ENCODE data around the gene POLR2H. TPM values are rescaled to one million over a fixed set of nuclear protein-coding genes. Genes with fewer than 3 reads are reported as not detected.
A peak's percentile ranks its signal among the peaks of the same experiment; 100 is the strongest.

The POLR2H gene
- total RNA-seq, 2 experiments from 2014 or later: 86.5 to 88.2 TPM

DNA sequence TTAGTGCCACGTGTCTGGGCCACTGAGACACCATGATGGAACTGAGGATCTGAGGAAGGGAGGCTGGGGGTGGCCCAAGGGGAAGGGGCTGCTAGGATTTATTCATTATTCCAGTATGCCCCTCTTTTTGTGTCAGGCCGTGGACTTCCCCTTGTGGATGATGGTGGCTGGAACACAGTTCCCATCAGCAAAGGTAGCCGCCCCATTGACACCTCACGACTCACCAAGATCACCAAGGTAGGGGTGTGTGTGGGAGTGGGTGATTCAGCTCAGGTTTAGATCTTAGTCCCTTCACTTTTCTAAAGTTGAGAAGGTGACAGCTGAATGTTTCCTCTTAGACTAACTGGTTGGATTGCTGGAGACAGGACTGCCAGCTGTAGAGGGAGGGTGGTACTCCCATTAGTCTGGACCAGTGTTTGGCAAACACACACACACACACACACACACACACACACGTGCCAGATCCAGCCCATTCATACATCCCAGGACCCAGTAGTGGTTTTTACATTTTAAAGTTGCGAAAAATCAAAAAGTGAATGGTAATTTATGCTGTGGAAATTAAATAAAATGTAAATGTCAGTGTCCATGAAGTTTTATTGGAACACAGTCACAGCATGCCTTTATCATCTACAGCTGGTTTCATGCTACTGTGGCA is 35.7 kb upstream of the POLR2H start:
- DNase-seq: no peak
- Mint-ChIP-seq H3K4me1 (peaks cover 12% of the 10 kb centered on the region), H3K36me3 (peaks cover 61% of the 10 kb centered on the region), H3K27ac (no peak overlapping the region), H3K9me3 (no peaks in the 10 kb centered on the region), H3K4me3 (no peak overlapping the region), H3K27me3 (no peaks in the 10 kb centered on the region)
- no peak for ATAC-seq (ENCODE audit: low read depth)
- POLR2A ChIA-PET: no interaction called here

DNA sequence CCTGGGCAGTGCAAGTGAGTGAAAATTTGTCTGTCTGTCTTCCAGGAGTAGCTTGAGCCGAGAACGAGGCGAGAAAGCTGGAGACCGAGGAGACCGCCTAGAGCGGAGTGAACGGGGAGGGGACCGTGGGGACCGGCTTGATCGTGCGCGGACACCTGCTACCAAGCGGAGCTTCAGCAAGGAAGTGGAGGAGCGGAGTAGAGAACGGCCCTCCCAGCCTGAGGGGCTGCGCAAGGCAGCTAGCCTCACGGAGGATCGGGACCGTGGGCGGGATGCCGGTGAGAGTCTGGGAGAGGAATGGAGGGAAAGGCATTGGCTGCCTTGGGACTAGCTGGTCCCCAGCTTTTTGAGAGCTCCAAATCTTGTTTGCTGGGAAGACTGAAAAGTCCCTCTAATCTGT is 34.3 kb upstream of the POLR2H start:
- no peak for ATAC-seq (ENCODE audit: low read depth)
- POLR2A ChIA-PET: interaction anchor here (1.0 to 1.3 kb wide), 2 partner anchors 11 to 12 kb away, joined by 3 to 5 read pairs; no protein-coding TSS in a partner anchor
- Mint-ChIP-seq H3K27ac (no peak overlapping the region), H3K36me3 (peaks cover 61% of the 10 kb centered on the region), H3K27me3 (no peaks in the 10 kb centered on the region), H3K4me3 (no peak overlapping the region), H3K4me1 (peaks cover 16% of the 10 kb centered on the region), H3K9me3 (no peaks in the 10 kb centered on the region)
- no peak for DNase-seq

DNA sequence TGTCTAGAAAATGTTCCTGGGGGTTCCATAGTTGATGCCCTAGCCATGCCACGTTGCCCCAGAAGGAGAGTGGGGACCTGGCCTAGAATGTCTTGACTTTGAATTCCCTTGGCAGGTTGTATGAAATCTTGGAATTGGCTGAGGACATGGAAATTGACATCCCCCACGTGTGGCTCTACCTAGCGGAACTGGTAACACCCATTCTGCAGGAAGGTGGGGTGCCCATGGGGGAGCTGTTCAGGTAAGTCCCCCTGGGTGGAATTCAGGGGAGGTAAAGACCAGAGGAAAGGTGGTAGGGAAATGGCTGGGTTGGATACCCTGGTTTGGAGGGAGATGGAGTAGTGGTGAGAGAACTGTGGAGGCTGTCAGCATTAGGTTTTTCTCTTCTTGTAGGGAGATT is 33.0 kb upstream of the POLR2H start:
- Mint-ChIP-seq H3K4me1 (peaks cover 28% of the 10 kb centered on the region), H3K4me3 (no peak overlapping the region), H3K36me3 (peaks cover 61% of the 10 kb centered on the region), H3K9me3 (no peaks in the 10 kb centered on the region), H3K27ac (no peak overlapping the region), H3K27me3 (no peaks in the 10 kb centered on the region)
- ATAC-seq (ENCODE audit: low read depth) (no peak), DNase-seq (no peak)
- POLR2A ChIA-PET: no interaction called here

DNA sequence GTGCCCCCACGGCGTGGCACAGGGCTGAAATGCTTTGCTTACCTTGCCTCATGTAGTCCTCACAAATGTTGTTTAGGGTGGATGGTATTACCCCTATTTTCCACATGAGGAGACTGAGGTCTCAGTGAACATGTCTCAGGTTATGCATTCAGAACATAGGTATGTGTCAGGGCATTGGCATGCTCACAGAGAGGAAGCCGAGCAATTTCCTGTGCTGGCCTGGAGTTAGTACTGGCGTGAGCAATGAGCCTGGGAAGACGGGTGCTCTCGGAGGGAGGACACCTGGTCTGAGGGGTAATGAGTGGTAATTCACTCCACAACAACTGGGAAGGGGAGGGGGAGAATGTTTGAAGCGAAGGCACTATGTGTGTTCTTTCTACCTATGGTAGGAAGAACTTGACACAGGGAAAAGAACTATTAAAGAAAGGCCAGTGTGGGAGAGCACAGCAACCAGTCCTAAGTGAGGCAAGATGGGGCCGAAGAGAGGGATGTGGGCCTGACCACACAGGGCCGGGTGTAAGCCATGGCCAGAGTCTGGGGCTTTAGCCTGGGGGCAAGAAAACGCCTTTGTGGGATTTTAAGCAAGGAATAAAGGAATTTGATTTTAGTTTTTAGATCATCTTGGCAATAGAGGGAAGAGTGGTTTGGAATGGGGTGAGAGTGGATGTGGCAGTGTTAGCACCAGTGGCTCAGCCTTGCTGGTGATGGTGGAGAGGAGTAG is 29.0 kb upstream of the POLR2H start:
- H3K9me3 Mint-ChIP-seq: no peaks in the 10 kb centered on the region
- DNase-seq (no peak), ATAC-seq (ENCODE audit: low read depth) (no peak)
- peaks cover 45% of the 10 kb centered on the region for H3K4me1 Mint-ChIP-seq
- POLR2A ChIA-PET: no interaction called here
- no peak overlapping the region for H3K4me3 Mint-ChIP-seq
- peak overlapping the region; percentile 72 for H3K27ac Mint-ChIP-seq
- H3K27me3 Mint-ChIP-seq: no peaks in the 10 kb centered on the region
- peaks cover 40% of the 10 kb centered on the region for H3K36me3 Mint-ChIP-seq

DNA sequence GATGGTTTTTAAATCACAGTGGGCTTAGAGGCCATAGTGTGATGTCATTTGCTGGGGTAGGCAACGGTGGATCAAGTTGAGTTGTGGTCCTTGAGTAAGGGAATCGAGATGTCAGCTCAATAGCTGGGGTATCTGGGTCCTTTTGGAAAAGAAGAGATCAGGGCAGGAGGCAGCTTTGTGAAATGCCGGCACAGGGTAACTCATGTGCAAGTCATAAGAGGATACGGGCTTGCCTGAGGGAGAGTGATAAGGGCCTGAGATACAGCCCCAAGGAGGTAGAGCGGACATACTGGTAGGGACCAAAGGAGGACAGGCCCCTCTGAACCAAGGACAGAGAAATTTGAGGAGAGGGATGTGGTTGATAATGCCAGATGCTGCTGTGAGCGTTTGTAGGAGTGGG is 28.3 kb upstream of the POLR2H start:
- peaks cover 46% of the 10 kb centered on the region for H3K4me1 Mint-ChIP-seq
- no peak for DNase-seq
- POLR2A ChIA-PET: no interaction called here
- peak overlapping the region; percentile 72 for H3K27ac Mint-ChIP-seq
- no peak for ATAC-seq (ENCODE audit: low read depth)
- no peak overlapping the region for H3K4me3 Mint-ChIP-seq
- peaks cover 35% of the 10 kb centered on the region for H3K36me3 Mint-ChIP-seq
- no peaks in the 10 kb centered on the region for H3K27me3 Mint-ChIP-seq
- no peaks in the 10 kb centered on the region for H3K9me3 Mint-ChIP-seq

DNA sequence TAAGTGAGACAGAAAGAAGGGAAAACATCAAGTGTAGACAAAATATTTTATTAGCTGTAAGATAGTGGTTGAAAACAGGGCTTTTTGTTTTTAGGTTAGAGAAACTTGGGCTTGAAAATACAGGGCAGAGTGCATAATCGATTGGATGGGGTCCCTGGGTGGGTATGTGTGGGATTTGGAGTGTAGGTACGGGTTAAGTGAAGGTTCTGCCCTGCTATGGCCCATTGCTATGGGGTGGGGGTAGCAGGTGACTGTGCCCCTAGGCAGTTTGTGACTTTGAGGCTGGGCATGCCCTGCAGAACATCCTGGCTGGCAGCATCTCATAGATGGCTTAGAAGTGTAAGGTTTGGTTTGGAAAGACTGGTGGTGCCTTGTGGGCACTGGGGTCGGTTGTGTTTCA is 27.8 kb upstream of the POLR2H start:
- Mint-ChIP-seq H3K9me3 (no peaks in the 10 kb centered on the region), H3K27me3 (no peaks in the 10 kb centered on the region), H3K27ac (peak overlapping the region; percentile 78), H3K36me3 (peaks cover 31% of the 10 kb centered on the region), H3K4me3 (no peak overlapping the region), H3K4me1 (peaks cover 46% of the 10 kb centered on the region)
- POLR2A ChIA-PET: no interaction called here
- ATAC-seq (ENCODE audit: low read depth) (no peak), DNase-seq (no peak)

DNA sequence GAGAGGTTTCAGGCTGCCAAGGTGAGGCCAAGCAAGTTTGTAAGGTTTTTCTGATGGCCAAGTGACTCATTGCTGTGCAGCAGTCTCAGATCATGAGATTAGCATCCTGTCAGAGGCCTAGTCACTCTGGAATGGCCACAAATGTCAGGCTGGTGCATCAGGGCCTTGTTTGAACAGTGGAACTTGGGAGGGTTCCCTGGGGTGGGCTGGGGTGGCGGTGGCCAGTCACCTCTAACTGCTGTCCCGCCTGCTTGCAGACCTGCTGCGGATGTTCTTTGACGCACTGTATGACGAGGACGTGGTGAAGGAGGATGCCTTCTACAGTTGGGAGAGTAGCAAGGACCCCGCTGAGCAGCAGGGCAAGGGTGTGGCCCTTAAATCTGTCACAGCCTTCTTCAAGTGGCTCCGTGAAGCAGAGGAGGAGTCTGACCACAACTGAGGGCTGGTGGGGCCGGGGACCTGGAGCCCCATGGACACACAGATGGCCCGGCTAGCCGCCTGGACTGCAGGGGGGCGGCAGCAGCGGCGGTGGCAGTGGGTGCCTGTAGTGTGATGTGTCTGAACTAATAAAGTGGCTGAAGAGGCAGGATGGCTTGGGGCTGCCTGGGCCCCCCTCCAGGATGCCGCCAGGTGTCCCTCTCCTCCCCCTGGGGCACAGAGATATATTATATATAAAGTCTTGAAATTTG is 26.9 kb upstream of the POLR2H start:
- Mint-ChIP-seq H3K36me3 (peaks cover 23% of the 10 kb centered on the region), H3K27ac (peak overlapping the region; percentile 78), H3K4me1 (peaks cover 44% of the 10 kb centered on the region), H3K4me3 (no peak overlapping the region), H3K27me3 (no peaks in the 10 kb centered on the region), H3K9me3 (no peaks in the 10 kb centered on the region)
- DNase-seq (no peak), ATAC-seq (ENCODE audit: low read depth) (peak; percentile 43)
- POLR2A ChIA-PET: interaction anchor here (1.3 kb wide), 1 partner anchor 19 kb away, joined by 4 read pairs; no protein-coding TSS in a partner anchor

DNA sequence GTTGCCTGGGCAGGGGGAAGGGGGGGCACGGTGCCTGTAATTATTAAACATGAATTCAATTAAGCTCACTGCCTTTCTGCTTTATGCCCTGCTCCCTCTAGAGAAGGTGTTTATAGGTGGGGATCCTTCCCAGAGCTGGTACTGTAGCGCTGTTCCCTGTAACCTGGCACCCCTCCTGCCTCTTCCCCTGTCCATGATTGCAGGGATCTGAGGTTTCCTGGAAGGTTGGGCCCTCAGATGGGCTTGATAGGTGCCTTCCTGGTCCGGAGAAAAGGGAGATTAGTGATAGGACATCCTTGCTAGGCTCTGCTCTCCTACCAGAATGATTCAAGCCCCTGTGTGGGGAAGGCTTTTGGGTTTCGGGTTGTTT is 26.2 kb upstream of the POLR2H start:
- POLR2A ChIA-PET: interaction anchor here (0.9 to 1.3 kb wide), 2 partner anchors 11 to 20 kb away, joined by 3 to 4 read pairs; no protein-coding TSS in a partner anchor
- DNase-seq (no peak), ATAC-seq (ENCODE audit: low read depth) (no peak)
- H3K4me3 Mint-ChIP-seq: peak overlapping the region; percentile 84
- peak overlapping the region; percentile 84 for H3K27ac Mint-ChIP-seq
- peaks cover 44% of the 10 kb centered on the region for H3K4me1 Mint-ChIP-seq
- H3K27me3 Mint-ChIP-seq: no peaks in the 10 kb centered on the region
- peaks cover 19% of the 10 kb centered on the region for H3K36me3 Mint-ChIP-seq
- no peaks in the 10 kb centered on the region for H3K9me3 Mint-ChIP-seq

DNA sequence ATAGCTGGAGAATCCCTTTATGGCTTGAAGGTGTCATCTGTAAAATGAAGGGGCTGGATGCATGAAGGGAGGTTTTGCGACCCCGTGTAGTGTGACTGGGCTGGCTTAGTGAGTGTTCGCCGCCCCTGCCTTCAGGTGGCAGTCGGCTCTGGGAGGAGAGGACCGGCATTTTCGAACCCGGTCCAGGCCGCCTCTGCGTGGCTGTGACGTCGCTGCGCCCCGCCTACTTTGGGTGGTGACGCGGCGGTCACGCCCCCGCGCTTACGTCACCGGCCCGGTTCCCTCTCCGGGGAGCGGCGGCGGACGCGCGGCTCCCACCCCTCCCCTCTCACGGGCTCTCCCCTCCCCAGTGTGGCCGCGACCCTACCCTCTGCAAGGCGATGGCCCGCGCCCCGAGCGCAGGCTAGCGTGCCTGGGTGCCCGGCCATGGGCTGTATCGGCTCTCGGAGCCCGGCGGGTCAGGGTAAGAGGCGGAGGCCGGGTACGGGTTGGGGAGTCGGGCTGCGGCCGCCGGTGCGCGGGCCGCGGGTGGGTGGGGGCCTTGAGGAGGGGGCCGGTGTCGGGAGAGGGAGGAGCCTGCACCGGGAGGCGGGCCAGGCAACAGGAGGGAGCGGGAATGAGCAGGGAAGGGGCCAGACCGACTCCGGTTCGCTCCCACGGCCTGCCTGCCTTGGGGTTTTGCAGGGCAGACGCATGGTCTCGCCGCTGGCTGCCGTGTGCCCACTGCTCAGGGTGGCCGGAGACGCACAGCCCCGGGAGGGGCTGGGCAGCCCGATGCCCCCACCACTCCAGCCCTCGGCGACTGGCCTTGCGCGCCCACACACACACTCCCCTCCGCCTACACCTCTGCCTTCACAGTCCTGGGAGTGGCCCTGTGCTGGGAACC is 25.6 kb upstream of the POLR2H start:
- POLR2A ChIA-PET: interaction anchor here (0.9 to 1.3 kb wide), 2 partner anchors 12 to 20 kb away, joined by 3 to 4 read pairs; no protein-coding TSS in a partner anchor
- Mint-ChIP-seq H3K9me3 (no peaks in the 10 kb centered on the region), H3K4me3 (peak overlapping the region; percentile 84), H3K27ac (peak overlapping the region; percentile 86), H3K27me3 (no peaks in the 10 kb centered on the region), H3K4me1 (peaks cover 47% of the 10 kb centered on the region), H3K36me3 (peaks cover 17% of the 10 kb centered on the region)
- ATAC-seq (ENCODE audit: low read depth): peak; percentile 65
- peak; percentile 95 for DNase-seq

DNA sequence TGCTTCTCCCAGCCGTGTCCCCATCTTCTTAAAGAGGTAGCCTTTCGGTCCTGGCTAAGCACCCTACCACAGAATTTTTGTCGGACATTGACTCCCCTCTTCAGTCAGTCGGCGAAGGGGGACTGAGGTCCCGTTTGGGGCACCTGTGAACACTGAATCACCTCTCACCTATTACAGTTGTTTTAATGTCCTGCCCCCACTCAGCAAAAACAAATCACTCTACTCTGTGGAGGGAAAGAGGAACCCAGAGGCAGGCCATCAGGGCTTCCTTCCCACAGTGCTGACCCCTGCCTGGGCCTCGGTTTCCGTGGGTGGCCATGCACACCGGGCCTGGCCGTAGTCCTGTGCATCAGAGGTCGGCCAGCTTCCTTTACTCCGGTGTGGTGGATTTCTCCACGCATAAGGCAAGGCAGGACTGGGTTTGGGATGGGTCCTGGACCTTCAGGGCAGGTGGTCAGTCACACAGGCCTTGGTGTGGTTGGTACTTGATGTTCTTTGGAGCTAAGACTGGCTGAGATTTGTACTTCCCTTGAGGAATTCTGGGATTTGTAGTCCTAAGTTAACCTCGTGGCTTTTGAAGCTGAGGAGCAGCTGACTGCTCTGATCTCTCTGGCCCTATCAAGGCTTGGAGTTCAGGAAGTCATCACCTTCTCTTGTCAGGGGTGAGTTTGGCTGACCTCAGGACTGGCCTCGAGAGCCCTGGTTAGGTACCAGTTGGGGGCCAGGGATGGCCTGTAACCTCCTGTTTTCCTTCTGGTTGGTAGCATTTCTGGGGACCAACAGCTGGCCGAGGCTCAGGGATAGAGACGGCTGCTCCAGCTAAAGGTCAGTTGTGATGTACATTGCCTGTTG is 24.7 kb upstream of the POLR2H start:
- ATAC-seq (ENCODE audit: low read depth): no peak
- Mint-ChIP-seq H3K36me3 (peaks cover 13% of the 10 kb centered on the region), H3K4me3 (peak overlapping the region; percentile 84), H3K4me1 (peaks cover 45% of the 10 kb centered on the region), H3K27me3 (no peaks in the 10 kb centered on the region), H3K27ac (peak overlapping the region; percentile 86), H3K9me3 (no peaks in the 10 kb centered on the region)
- POLR2A ChIA-PET: interaction anchor here (1.3 kb wide), 1 partner anchor 22 kb away, joined by 3 read pairs; no protein-coding TSS in a partner anchor
- DNase-seq: no peak

DNA sequence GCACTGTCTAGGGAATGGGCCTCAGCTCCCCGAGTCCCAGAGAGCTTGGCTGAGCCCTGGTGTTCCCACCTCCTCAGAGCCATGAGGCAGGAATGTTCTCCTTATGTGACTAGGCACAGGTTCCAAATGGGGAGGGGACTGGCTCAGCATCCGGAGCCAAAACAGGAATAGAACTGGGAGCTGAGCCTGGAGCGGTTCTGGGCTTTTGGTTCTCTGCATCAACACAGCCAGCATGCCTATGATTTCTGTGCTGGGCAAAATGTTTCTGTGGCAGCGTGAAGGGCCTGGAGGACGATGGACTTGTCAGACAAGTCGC is 24.2 kb upstream of the POLR2H start, which contains the start of gene FAM131A:
FAM131A (plus strand) TSS at position 202 of the 316 bp plus-strand sequence; CDS start at position 233, 31 bp downstream.
- POLR2A ChIA-PET: interaction anchor here (1.3 kb wide), 1 partner anchor 22 kb away, joined by 3 read pairs; no protein-coding TSS in a partner anchor
- Mint-ChIP-seq H3K36me3 (peaks cover 12% of the 10 kb centered on the region), H3K4me1 (peaks cover 41% of the 10 kb centered on the region), H3K9me3 (no peaks in the 10 kb centered on the region), H3K4me3 (peak within 1 kb of the TSS; percentile 84), H3K27ac (peak within 1 kb of the TSS; percentile 86), H3K27me3 (no peaks in the 10 kb centered on the region)
- ATAC-seq (ENCODE audit: low read depth): no peak
- DNase-seq: no peak

DNA sequence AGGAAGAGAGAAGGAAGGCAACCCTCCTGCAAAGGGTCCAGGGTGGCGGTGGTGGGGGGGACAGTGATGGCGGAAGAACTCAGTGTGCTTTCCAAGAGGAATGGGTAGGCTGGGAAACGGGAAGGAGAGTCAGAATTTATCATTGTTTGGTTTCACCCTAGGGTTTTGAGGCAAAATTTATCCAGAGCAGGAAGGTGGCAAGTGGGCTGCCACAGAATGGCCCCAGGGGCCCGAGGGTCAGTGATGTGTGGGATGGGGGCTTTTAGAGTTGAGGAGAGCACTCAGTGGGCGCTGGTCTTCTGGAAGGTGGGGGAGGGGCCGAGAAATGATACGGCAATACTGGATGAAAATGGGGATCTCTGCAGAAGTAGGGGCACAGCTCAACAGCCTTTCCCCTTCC is 23.5 kb upstream of the POLR2H start:
- Mint-ChIP-seq H3K4me1 (peaks cover 35% of the 10 kb centered on the region), H3K27ac (peak overlapping the region; percentile 44), H3K27me3 (no peaks in the 10 kb centered on the region), H3K9me3 (no peaks in the 10 kb centered on the region), H3K36me3 (peaks cover 6% of the 10 kb centered on the region), H3K4me3 (no peak overlapping the region)
- DNase-seq: no peak
- ATAC-seq (ENCODE audit: low read depth): no peak
- POLR2A ChIA-PET: interaction anchor here (1.3 kb wide), 1 partner anchor 23 kb away, joined by 3 read pairs; no protein-coding TSS in a partner anchor
